Right lobe of liver (tissue), 4 donors: ENCODE measurements around the gene GRAMD4.

ENCODE experiments used
- CTCF ChIP-seq, 4 donors: fragments of 200-600 bp in 3 of 4; fragments of 450-650 bp in 1 of 4; IDR thresholded peaks; one replicate each; pipeline versions ENCODE4 v1.5.1 to v1.8.0; 2016 to 2022; ENCODE audit warnings: antibody characterized with exemption in 4 of 4, mild to moderate bottlenecking in 2 of 4
- POLR2A ChIP-seq: fragments of 450-650 bp; IDR thresholded peaks from one replicate; pipeline ENCODE4 v1.6.1; 2017; ENCODE audit warnings: antibody characterized with exemption, mild to moderate bottlenecking
- donor health status: DM: no; HTN: no; CAD: no.
- donor health status: DM: no; HTN: no; CAD: no.
- donor health status: DM: no; HTN: yes; CAD: no.

DNA sequence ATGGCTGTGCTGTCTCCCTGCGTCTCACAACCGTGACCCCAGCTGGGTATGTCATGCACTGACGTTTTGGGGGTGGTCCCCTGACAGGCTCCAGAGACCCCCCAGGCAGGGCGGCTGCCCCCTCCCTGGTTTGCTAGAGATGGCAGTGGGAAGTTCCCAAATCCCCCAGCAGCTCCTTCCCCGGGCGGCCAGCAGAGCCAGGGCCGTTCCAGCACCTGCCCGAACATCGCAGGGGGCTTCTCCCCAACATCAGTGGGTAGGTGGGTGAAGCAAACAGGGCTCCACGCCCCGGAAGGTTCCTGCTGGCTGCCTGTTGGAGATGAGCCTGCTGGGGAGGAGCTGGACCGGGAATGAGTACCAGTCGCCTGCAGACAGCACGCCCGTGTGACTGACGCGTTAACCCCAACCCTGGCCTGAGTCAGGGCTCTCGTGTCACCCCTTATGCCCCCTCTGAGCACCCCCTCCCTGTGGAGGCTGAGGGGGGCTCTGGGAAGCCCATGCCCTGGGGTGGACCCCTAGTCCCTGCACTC, 45.6 kb downstream of the GRAMD4 start:
- no peak for TF ChIP-seq CTCF (IDR thresholded peaks at IDR 0.05)
- no peak for TF ChIP-seq POLR2A
